Measurements from ENCODE around the gene SMIM22.

SMIM22 gene

DNA sequence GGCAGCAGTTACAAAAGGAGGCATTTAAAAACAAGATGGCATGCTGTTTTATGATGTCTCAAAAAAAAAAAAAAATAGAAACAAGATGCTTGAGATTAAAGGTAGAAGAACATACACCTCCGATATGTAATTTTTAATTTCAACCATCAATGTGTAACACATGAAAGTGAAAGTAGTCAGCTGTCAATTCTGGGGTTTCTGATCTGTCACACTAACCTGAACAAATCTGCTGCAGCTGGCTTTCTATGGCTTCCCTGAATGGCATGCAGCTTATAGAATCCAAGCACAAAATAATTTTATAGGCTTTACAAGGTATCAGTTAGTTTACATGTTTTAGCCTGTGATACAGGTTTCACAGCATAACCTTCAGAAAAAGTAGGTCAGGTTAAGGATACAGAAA lies 38.4 kb downstream of the SMIM22 start:
- Histone ChIP-seq H2AFZ (ENCODE audit: low read depth, low read length, severe bottlenecking) (no peak overlapping the region), H3K9ac (ENCODE audit: low read length) (no peak overlapping the region), H4K20me1 (ENCODE audit: low read depth, low read length) (no peaks in the 10 kb centered on the region; the same call in 1 of the 2 replicates), H3K4me2 (ENCODE audit: low read depth, low read length, poor library complexity, severe bottlenecking) (no peak overlapping the region), H3K4me3 (ENCODE audit: insufficient read depth, low read length, poor library complexity, severe bottlenecking) (no peak overlapping the region), H3K27ac (ENCODE audit: low read depth, low read length) (no peak overlapping the region), H3K36me3 (ENCODE audit: low read length) (peaks cover 15% of the 10 kb centered on the region; the same call in 1 of the 2 replicates), H3K27me3 (ENCODE audit: low read length) (no peaks in the 10 kb centered on the region), H3K9me3 (ENCODE audit: insufficient read depth, low read length) (no peaks in the 10 kb centered on the region), H3K9me2 (replicated peaks; ENCODE audit: insufficient read depth, low read length) (no peaks in the 10 kb centered on the region), H3F3A (ENCODE audit: insufficient read depth) (no peaks in the 10 kb centered on the region), H3K79me2 (ENCODE audit: insufficient read depth, low read length) (0 out of 2 replicates have a peak, but pooled peaks cover 19% of the 10 kb centered on the region)
- TF ChIP-seq EZH2phosphoT487 (conservative IDR thresholded peaks at IDR 0.05; ENCODE audit: low read length): no peak
- TF ChIP-seq, protein P1, sequence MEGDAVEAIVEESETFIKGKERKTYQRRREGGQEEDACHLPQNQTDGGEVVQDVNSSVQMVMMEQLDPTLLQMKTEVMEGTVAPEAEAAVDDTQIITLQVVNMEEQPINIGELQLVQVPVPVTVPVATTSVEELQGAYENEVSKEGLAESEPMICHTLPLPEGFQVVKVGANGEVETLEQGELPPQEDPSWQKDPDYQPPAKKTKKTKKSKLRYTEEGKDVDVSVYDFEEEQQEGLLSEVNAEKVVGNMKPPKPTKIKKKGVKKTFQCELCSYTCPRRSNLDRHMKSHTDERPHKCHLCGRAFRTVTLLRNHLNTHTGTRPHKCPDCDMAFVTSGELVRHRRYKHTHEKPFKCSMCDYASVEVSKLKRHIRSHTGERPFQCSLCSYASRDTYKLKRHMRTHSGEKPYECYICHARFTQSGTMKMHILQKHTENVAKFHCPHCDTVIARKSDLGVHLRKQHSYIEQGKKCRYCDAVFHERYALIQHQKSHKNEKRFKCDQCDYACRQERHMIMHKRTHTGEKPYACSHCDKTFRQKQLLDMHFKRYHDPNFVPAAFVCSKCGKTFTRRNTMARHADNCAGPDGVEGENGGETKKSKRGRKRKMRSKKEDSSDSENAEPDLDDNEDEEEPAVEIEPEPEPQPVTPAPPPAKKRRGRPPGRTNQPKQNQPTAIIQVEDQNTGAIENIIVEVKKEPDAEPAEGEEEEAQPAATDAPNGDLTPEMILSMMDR (IDR thresholded peaks at IDR 0.05; ENCODE audit: insufficient read depth, low read length, poor library complexity, severe bottlenecking): no peak

DNA sequence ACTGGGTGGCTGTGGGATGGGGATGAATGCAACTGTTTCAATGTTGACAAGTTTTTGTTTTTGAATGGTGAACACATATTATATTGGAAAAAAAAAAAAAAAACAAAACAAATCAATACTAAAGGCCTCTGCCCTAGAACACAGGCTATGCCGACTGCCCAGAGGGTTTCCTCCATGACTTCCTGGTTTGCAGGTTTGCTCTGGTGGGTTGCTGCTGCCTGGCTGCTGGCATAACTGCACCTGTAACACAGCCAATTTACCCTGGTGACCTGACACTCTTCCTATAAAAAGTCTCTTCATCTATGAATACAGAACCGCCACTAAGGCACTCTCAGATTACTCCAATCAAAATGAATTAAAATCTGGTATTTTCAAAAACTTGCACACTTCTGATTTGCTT lies 41.6 kb downstream of the SMIM22 start:
- no peaks in the 10 kb centered on the region for H3F3A ChIP-seq (ENCODE audit: insufficient read depth)
- no peaks in the 10 kb centered on the region for H3K27me3 ChIP-seq (ENCODE audit: low read length)
- no peak overlapping the region for H3K27ac ChIP-seq (ENCODE audit: low read depth, low read length)
- H2AFZ ChIP-seq (ENCODE audit: low read depth, low read length, severe bottlenecking): no peak overlapping the region
- H3K9me2 ChIP-seq (replicated peaks; ENCODE audit: insufficient read depth, low read length): no peaks in the 10 kb centered on the region
- peaks cover 18% of the 10 kb centered on the region; the same call in 1 of the 2 replicates for H3K36me3 ChIP-seq (ENCODE audit: low read length)
- H3K9ac ChIP-seq (ENCODE audit: low read length): no peak overlapping the region
- no peak overlapping the region for H3K4me3 ChIP-seq (ENCODE audit: insufficient read depth, low read length, poor library complexity, severe bottlenecking)
- no peak for TF ChIP-seq EZH2phosphoT487 (conservative IDR thresholded peaks at IDR 0.05; ENCODE audit: low read length)
- TF ChIP-seq, protein P1 (IDR thresholded peaks at IDR 0.05; ENCODE audit: insufficient read depth, low read length, poor library complexity, severe bottlenecking): no peak
- peaks cover 19% of the 10 kb centered on the region; the same call in 1 of the 2 replicates for H3K79me2 ChIP-seq (ENCODE audit: insufficient read depth, low read length)
- no peaks in the 10 kb centered on the region for H3K9me3 ChIP-seq (ENCODE audit: insufficient read depth, low read length)
- H4K20me1 ChIP-seq (ENCODE audit: low read depth, low read length): no peaks in the 10 kb centered on the region; the same call in 1 of the 2 replicates
- H3K4me2 ChIP-seq (ENCODE audit: low read depth, low read length, poor library complexity, severe bottlenecking): no peak overlapping the region

DNA sequence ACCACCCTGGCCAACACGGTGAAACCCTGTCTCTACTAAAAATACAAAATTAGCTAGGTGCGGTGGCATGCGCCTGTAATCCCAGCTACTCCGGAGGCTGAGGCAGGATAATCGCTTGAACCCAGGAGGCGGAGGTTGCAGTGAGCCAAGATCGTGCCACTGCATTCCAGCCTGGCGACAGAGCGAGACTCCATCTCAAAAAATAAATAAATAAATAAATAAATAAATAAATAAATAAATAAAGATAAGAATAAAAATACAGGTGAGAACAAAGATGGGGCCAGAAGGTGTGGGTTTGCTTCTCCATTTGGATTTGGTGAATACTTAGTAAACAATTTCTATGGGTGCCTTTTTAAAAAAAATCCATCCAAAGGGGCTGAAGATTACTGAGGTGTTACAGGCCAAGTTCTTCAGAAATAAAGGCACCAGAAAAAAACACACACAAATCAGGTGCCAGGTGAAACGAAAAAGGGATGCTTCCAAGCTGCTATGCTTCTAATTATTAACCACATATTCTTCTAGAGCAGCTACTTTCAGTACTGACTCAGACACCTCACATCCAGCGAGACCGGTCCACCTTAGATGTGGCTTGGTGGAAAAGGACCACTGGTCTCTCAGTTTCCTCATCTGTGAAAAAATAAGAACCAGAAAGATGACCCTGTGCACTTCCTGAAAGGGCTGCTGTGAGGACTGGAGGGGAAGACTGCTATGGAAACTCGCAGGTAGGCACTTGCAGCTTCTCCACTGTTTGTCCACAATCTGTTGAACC lies 42.7 kb downstream of the SMIM22 start:
- no peak overlapping the region for H3K27ac ChIP-seq (ENCODE audit: low read depth, low read length)
- peaks cover 9% of the 10 kb centered on the region; the same call in 1 of the 2 replicates for H3K36me3 ChIP-seq (ENCODE audit: low read length)
- H3K79me2 ChIP-seq (ENCODE audit: insufficient read depth, low read length): peaks cover 19% of the 10 kb centered on the region; the same call in 1 of the 2 replicates
- no peak overlapping the region for H3K4me3 ChIP-seq (ENCODE audit: insufficient read depth, low read length, poor library complexity, severe bottlenecking)
- H3K9ac ChIP-seq (ENCODE audit: low read length): no peak overlapping the region
- no peaks in the 10 kb centered on the region for H3F3A ChIP-seq (ENCODE audit: insufficient read depth)
- H4K20me1 ChIP-seq (ENCODE audit: low read depth, low read length): no peaks in the 10 kb centered on the region; the same call in 1 of the 2 replicates
- no peak overlapping the region for H3K4me2 ChIP-seq (ENCODE audit: low read depth, low read length, poor library complexity, severe bottlenecking)
- TF ChIP-seq EZH2phosphoT487 (conservative IDR thresholded peaks at IDR 0.05; ENCODE audit: low read length): no peak
- TF ChIP-seq, protein P1 (IDR thresholded peaks at IDR 0.05; ENCODE audit: insufficient read depth, low read length, poor library complexity, severe bottlenecking): no peak
- H3K9me2 ChIP-seq (replicated peaks; ENCODE audit: insufficient read depth, low read length): no peaks in the 10 kb centered on the region
- H3K9me3 ChIP-seq (ENCODE audit: insufficient read depth, low read length): no peaks in the 10 kb centered on the region
- H3K27me3 ChIP-seq (ENCODE audit: low read length): no peaks in the 10 kb centered on the region
- no peak overlapping the region for H2AFZ ChIP-seq (ENCODE audit: low read depth, low read length, severe bottlenecking)

Measured in SU-DHL-6 (cell line).